Measurements from ENCODE around the gene TNFAIP1.

GRCh38 chr17:28368306-28368831, 32.8 kb downstream of the TNFAIP1 start:
- TF ChIP-seq NR3C1 (IDR thresholded peaks at IDR 0.05) (no peak), CTCF (IDR thresholded peaks at IDR 0.05) (no peak), RCOR1 (IDR thresholded peaks at IDR 0.05; ENCODE audit: low read depth, low read length) (no peak), POLR2A (IDR thresholded peaks at IDR 0.05; ENCODE audit: low read length) (no peak)
